HepG2 (cell line): ENCODE measurements around the gene THRAP3. TPM values are rescaled to one million over a fixed set of nuclear protein-coding genes. Genes with fewer than 3 reads are reported as not detected.

Experiments used
- KLF11 ChIP-seq: IDR thresholded peaks from 2 replicates; pipeline ENCODE4 v1.6.1; 2016; ENCODE audit warnings: missing compliant biosample characterization
- NR2C2 ChIP-seq: sonication (generic); formaldehyde crosslinking; IDR thresholded peaks from 2 replicates; pipeline ENCODE4 v1.4.0; 2020; ENCODE audit warnings: missing genetic modification reagents, mild to moderate bottlenecking, moderate library complexity, borderline replicate concordance
- NR2F6 ChIP-seq, 2 experiments: IDR thresholded peaks; 2 replicates each; pipeline ENCODE4 v1.6.1; 2016; ENCODE audit warnings: antibody characterized with exemption in 1 of 2, mild to moderate bottlenecking in 1 of 2
- SIX4 ChIP-seq: sonication (generic); formaldehyde crosslinking; IDR thresholded peaks from 2 replicates; pipeline ENCODE4 v1.4.0; 2020; ENCODE audit warnings: missing genetic modification reagents
- SRF ChIP-seq: IDR thresholded peaks from 2 replicates; pipeline ENCODE4 v1.6.1; 2011; ENCODE audit warnings: mild to moderate bottlenecking, low read depth, low read length, moderate library complexity
- polyA plus RNA-seq, 8 experiments: library from polyadenylated mRNA; depleted of rRNA in 3 of 8; stranded (reverse) in 7 of 8; unstranded in 1 of 8; fragments of >200 nt; fragmentation: Illumina TruSeq in 4 of 8; extraction: Trizol in 4 of 8; gene quantifications; 2 replicates each; pipeline versions ENCODE4 v1.2.1 to v1.2.3, GENCODE V29; 2011 to 2016; ENCODE audit warnings: low read depth in 4 of 8, missing spikeins in 1 of 8, mixed read lengths in 1 of 8; ENCODE audit not compliant: insufficient read depth in 1 of 8
- total RNA-seq, 5 experiments: library from RNA; depleted of rRNA; stranded (reverse); fragments of >200 nt; fragmentation: Illumina TruSeq; extraction: Trizol; gene quantifications; 2 replicates each; pipeline ENCODE4 v1.2.3, GENCODE V29; 2016; ENCODE audit warnings: low read depth in 1 of 5
- TF ChIP-seq, protein P1 (sequence below): sonication (generic); formaldehyde crosslinking; IDR thresholded peaks from 2 replicates; pipeline ENCODE4 v1.5.0; 2020; ENCODE audit warnings: mild to moderate bottlenecking, missing genetic modification reagents
- TF ChIP-seq, protein P2 (sequence below): sonication (generic); formaldehyde crosslinking; IDR thresholded peaks from 2 replicates; pipeline ENCODE4 v1.5.1; 2020; ENCODE audit warnings: missing genetic modification reagents, mild to moderate bottlenecking, borderline replicate concordance
- TF ChIP-seq, protein P3 (sequence below): IDR thresholded peaks from 2 replicates; pipeline ENCODE4 v1.6.1; 2016; ENCODE audit warnings: low read depth, control low read depth
- TF ChIP-seq, protein P4 (sequence below): sonication (generic); formaldehyde crosslinking; IDR thresholded peaks from 2 replicates; pipeline ENCODE4 v1.9.0; 2022; ENCODE audit warnings: low read depth, missing genetic modification reagents
- TF ChIP-seq, protein P5 (sequence below): sonication (generic); formaldehyde crosslinking; IDR thresholded peaks from 2 replicates; pipeline ENCODE4 v1.4.0; 2020; ENCODE audit warnings: missing genetic modification reagents
- TF ChIP-seq, protein P6 (sequence below): sonication (generic); formaldehyde crosslinking; IDR thresholded peaks from 2 replicates; pipeline ENCODE4 v1.8.0; 2022; ENCODE audit warnings: missing genetic modification reagents, mild to moderate bottlenecking, moderate library complexity, borderline replicate concordance
- TF ChIP-seq, protein P7 (sequence below): sonication (generic); formaldehyde crosslinking; IDR thresholded peaks from 2 replicates; pipeline ENCODE4 v1.4.0; 2020; ENCODE audit warnings: missing genetic modification reagents, borderline replicate concordance

The THRAP3 gene
- total and polyA plus RNA-seq, 2 of the 13 experiments (the other 11 are each of a cell fraction or from before 2014, with no cell fraction given), result 45.0 to 92.6 TPM

DNA sequence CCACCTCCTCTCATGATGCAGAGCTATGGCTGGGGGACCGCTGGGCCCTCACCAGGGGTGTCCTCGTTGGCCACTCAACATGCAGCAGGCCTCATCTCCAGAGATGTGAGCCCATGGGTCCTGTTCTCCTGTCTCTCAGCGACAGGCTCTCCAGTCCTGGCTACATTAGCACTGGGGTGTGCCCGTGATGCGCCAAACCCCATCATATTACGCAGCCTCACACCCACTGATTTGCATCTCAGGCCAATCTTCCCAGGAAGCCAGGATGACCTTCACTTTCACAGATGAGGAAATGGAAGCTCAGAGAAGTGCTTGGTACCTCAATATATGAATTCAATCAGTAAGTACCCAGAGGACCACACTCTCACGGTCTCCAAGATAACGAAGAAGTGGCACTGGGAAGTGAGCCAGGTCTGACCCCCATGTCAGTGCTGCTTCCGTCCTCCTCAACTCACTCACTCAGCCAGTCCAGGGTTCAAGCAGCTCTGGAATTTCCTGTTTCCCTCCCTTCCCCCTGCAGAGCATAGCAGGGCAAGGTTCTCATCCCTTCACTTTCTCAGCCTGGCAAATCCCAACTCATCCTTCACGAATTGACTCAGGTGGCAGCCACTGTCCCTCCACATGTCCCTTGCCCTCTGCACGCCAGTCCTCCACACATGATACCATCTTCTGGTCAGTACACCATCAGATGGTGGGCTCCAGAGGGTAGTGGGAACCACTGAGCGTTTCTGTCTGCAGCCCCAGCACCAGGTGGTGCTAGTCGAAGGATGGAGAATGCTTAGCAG lies 128.1 kb downstream of the THRAP3 start (continued):
- TF ChIP-seq, protein P1, sequence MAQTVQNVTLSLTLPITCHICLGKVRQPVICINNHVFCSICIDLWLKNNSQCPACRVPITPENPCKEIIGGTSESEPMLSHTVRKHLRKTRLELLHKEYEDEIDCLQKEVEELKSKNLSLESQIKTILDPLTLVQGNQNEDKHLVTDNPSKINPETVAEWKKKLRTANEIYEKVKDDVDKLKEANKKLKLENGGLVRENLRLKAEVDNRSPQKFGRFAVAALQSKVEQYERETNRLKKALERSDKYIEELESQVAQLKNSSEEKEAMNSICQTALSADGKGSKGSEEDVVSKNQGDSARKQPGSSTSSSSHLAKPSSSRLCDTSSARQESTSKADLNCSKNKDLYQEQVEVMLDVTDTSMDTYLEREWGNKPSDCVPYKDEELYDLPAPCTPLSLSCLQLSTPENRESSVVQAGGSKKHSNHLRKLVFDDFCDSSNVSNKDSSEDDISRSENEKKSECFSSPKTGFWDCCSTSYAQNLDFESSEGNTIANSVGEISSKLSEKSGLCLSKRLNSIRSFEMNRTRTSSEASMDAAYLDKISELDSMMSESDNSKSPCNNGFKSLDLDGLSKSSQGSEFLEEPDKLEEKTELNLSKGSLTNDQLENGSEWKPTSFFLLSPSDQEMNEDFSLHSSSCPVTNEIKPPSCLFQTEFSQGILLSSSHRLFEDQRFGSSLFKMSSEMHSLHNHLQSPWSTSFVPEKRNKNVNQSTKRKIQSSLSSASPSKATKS, result no peak
- TF ChIP-seq KLF11 (CRISPR knock-in tag), result no peak
- TF ChIP-seq, protein P2, sequence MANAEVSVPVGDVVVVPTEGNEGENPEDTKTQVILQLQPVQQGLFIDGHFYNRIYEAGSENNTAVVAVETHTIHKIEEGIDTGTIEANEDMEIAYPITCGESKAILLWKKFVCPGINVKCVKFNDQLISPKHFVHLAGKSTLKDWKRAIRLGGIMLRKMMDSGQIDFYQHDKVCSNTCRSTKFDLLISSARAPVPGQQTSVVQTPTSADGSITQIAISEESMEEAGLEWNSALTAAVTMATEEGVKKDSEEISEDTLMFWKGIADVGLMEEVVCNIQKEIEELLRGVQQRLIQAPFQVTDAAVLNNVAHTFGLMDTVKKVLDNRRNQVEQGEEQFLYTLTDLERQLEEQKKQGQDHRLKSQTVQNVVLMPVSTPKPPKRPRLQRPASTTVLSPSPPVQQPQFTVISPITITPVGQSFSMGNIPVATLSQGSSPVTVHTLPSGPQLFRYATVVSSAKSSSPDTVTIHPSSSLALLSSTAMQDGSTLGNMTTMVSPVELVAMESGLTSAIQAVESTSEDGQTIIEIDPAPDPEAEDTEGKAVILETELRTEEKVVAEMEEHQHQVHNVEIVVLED, result 0 out of 2 replicates have a peak, but pooled peaks have one; percentile 21
- TF ChIP-seq NR2F6 (IDR thresholded peaks at IDR 0.05), result no peak
- TF ChIP-seq NR2F6 (CRISPR knock-in tag; IDR thresholded peaks at IDR 0.05), result 0 out of 2 replicates have a peak, but pooled peaks have one; percentile 11
- TF ChIP-seq, protein P3, sequence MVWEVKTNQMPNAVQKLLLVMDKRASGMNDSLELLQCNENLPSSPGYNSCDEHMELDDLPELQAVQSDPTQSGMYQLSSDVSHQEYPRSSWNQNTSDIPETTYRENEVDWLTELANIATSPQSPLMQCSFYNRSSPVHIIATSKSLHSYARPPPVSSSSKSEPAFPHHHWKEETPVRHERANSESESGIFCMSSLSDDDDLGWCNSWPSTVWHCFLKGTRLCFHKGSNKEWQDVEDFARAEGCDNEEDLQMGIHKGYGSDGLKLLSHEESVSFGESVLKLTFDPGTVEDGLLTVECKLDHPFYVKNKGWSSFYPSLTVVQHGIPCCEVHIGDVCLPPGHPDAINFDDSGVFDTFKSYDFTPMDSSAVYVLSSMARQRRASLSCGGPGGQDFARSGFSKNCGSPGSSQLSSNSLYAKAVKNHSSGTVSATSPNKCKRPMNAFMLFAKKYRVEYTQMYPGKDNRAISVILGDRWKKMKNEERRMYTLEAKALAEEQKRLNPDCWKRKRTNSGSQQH, result no peak
- TF ChIP-seq, protein P4, sequence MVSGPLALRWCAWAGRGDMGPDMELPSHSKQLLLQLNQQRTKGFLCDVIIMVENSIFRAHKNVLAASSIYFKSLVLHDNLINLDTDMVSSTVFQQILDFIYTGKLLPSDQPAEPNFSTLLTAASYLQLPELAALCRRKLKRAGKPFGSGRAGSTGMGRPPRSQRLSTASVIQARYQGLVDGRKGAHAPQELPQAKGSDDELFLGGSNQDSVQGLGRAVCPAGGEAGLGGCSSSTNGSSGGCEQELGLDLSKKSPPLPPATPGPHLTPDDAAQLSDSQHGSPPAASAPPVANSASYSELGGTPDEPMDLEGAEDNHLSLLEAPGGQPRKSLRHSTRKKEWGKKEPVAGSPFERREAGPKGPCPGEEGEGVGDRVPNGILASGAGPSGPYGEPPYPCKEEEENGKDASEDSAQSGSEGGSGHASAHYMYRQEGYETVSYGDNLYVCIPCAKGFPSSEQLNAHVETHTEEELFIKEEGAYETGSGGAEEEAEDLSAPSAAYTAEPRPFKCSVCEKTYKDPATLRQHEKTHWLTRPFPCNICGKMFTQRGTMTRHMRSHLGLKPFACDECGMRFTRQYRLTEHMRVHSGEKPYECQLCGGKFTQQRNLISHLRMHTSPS, result peak; percentile 77; the same call in 1 of the 2 replicates
- TF ChIP-seq, protein P5, sequence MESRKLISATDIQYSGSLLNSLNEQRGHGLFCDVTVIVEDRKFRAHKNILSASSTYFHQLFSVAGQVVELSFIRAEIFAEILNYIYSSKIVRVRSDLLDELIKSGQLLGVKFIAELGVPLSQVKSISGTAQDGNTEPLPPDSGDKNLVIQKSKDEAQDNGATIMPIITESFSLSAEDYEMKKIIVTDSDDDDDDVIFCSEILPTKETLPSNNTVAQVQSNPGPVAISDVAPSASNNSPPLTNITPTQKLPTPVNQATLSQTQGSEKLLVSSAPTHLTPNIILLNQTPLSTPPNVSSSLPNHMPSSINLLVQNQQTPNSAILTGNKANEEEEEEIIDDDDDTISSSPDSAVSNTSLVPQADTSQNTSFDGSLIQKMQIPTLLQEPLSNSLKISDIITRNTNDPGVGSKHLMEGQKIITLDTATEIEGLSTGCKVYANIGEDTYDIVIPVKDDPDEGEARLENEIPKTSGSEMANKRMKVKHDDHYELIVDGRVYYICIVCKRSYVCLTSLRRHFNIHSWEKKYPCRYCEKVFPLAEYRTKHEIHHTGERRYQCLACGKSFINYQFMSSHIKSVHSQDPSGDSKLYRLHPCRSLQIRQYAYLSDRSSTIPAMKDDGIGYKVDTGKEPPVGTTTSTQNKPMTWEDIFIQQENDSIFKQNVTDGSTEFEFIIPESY, result no peak; the same call in 1 of the 2 replicates
- TF ChIP-seq, protein P6, sequence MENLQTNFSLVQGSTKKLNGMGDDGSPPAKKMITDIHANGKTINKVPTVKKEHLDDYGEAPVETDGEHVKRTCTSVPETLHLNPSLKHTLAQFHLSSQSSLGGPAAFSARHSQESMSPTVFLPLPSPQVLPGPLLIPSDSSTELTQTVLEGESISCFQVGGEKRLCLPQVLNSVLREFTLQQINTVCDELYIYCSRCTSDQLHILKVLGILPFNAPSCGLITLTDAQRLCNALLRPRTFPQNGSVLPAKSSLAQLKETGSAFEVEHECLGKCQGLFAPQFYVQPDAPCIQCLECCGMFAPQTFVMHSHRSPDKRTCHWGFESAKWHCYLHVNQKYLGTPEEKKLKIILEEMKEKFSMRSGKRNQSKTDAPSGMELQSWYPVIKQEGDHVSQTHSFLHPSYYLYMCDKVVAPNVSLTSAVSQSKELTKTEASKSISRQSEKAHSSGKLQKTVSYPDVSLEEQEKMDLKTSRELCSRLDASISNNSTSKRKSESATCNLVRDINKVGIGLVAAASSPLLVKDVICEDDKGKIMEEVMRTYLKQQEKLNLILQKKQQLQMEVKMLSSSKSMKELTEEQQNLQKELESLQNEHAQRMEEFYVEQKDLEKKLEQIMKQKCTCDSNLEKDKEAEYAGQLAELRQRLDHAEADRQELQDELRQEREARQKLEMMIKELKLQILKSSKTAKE (CRISPR knock-in tag), result no peak
- TF ChIP-seq, protein P7, sequence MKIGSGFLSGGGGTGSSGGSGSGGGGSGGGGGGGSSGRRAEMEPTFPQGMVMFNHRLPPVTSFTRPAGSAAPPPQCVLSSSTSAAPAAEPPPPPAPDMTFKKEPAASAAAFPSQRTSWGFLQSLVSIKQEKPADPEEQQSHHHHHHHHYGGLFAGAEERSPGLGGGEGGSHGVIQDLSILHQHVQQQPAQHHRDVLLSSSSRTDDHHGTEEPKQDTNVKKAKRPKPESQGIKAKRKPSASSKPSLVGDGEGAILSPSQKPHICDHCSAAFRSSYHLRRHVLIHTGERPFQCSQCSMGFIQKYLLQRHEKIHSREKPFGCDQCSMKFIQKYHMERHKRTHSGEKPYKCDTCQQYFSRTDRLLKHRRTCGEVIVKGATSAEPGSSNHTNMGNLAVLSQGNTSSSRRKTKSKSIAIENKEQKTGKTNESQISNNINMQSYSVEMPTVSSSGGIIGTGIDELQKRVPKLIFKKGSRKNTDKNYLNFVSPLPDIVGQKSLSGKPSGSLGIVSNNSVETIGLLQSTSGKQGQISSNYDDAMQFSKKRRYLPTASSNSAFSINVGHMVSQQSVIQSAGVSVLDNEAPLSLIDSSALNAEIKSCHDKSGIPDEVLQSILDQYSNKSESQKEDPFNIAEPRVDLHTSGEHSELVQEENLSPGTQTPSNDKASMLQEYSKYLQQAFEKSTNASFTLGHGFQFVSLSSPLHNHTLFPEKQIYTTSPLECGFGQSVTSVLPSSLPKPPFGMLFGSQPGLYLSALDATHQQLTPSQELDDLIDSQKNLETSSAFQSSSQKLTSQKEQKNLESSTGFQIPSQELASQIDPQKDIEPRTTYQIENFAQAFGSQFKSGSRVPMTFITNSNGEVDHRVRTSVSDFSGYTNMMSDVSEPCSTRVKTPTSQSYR (CRISPR knock-in tag), result peak; percentile 29; the same call in 1 of the 2 replicates
- no peak for TF ChIP-seq SRF
- no peak for TF ChIP-seq NR2C2
- TF ChIP-seq SIX4 (CRISPR knock-in tag), result no peak
